GM12864 (cell line): ENCODE results near the gene TYMP.

Source experiments
- DNase-seq: peaks from one replicate; pipeline ENCODE4 v3.0.0-alpha.2; 2011; ENCODE audit warnings: low read depth
- H3K4me3 ChIP-seq: 2 replicates; pipeline ENCODE4 v1.5.1; 2011; ENCODE audit warnings: mild to moderate bottlenecking, low read depth, low read length, control low read depth
- CTCF ChIP-seq: IDR thresholded peaks from 2 replicates; pipeline ENCODE4 v1.5.1; 2011; ENCODE audit warnings: low read depth, mild to moderate bottlenecking, moderate library complexity, low read length, control low read depth, inconsistent platforms; ENCODE audit errors: missing control alignments

The TYMP gene

GRCh38 chr22:50490531-50491308, 39.1 kb downstream of the TYMP start:
- TF ChIP-seq CTCF: no peak
- no peak overlapping the region for H3K4me3 ChIP-seq
- no peak for DNase-seq

- DNase-seq: no peak
- no peak for TF ChIP-seq CTCF
- H3K4me3 ChIP-seq: no peak overlapping the region
Observed at GRCh38 chr22:50489363-50490243, 40.2 kb downstream of the TYMP start.

- DNase-seq: no peak
- no peak for TF ChIP-seq CTCF
- H3K4me3 ChIP-seq: no peak overlapping the region
Observed at GRCh38 chr22:50488886-50489285, 40.9 kb downstream of the TYMP start.

GRCh38 chr22:50488006-50488677, 41.7 kb downstream of the TYMP start:
- no peak for DNase-seq
- H3K4me3 ChIP-seq: no peak overlapping the region
- TF ChIP-seq CTCF: no peak

- DNase-seq: no peak
- H3K4me3 ChIP-seq: no peak overlapping the region
- TF ChIP-seq CTCF: no peak
Observed at GRCh38 chr22:50487290-50488005, 42.4 kb downstream of the TYMP start.

- no peak for TF ChIP-seq CTCF
- no peak for DNase-seq
- no peak within 1 kb of the TSS for H3K4me3 ChIP-seq
Observed at GRCh38 chr22:50486561-50487289, 43.1 kb downstream of the TYMP start, which contains the start of gene MIOX. MIOX (plus strand) TSS chr22:50486859; CDS start chr22:50486898, 39 bp downstream.
